GM13977 (cell line): ENCODE measurements around the gene CBX8.

Experiments
- DNase-seq: peaks from one replicate; pipeline ENCODE4 v3.0.0; 2012; ENCODE audit warnings: low spot score
- CTCF ChIP-seq: IDR thresholded peaks from 2 replicates; pipeline ENCODE4 v1.5.1; 2012; ENCODE audit warnings: mild to moderate bottlenecking, control low read depth; ENCODE audit not compliant: insufficient read depth; ENCODE audit errors: extremely low read depth, missing control alignments
- in situ Hi-C: fragments of 300-500 bp; cut with MboI; formaldehyde crosslinking; loops from one replicate; pipeline ENCODE4 v1.12.0; 2022; ENCODE audit warnings: low sequenced_read_pairs, low pct_unique_long_range_greater_than_20kb, mixed read lengths, inconsistent platforms; ENCODE audit not compliant: unreplicated experiment

Gene CBX8

GRCh38 chr17:79802039-79802735 lies 5.3 kb upstream of the CBX8 start:
- no peak for TF ChIP-seq CTCF
- in situ Hi-C loops, result no loop called here

DNA sequence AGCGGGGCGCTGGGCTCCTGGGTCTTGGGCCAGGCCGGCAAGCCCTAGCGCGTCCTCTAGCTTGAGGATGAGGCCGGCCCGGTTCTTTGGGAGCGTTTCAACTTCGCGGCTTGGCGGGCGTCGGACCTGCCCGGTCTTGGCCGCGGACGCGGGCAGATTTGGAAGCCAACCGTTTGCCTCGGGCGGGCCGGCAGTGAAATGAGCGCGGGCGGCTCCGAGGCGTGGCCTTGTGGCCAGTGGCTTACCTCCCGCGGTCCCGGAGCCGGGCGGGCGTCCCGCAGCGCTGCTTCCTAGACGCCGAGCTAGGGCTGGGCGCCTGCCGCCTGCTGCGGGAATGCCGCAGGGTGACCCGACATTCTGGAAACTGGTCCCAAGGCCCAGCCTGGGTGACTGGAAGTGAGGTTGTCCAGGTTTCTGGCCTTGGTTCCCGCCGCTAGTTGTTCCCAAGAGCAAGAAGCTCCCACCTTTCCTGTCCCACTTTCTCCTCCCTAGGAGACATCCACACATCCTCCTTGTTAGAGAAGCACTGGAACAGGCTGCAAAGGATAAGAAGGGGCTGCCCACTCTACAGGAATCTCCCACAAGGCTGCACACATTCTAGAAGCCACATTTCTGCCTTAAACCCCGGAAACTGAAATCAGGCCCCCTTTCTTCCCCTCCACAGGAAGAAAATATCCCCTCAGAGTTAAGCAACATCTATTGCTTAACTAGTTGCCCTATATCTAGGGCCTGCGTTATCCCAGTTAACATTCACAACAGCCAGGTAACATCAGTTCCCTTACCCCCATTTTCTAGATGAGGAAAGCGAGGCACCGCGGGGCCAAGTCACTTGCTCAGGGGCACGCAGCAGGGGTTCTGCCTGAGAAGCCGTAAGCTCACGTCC lies 4.5 kb upstream of the CBX8 start:
- in situ Hi-C loops, result no loop called here
- DNase-seq, result no peak
- TF ChIP-seq CTCF, result no peak

More at GRCh38 chr17:79802039-79802735, 5.3 kb upstream of the CBX8 start:
- DNase-seq, result no peak

DNA sequence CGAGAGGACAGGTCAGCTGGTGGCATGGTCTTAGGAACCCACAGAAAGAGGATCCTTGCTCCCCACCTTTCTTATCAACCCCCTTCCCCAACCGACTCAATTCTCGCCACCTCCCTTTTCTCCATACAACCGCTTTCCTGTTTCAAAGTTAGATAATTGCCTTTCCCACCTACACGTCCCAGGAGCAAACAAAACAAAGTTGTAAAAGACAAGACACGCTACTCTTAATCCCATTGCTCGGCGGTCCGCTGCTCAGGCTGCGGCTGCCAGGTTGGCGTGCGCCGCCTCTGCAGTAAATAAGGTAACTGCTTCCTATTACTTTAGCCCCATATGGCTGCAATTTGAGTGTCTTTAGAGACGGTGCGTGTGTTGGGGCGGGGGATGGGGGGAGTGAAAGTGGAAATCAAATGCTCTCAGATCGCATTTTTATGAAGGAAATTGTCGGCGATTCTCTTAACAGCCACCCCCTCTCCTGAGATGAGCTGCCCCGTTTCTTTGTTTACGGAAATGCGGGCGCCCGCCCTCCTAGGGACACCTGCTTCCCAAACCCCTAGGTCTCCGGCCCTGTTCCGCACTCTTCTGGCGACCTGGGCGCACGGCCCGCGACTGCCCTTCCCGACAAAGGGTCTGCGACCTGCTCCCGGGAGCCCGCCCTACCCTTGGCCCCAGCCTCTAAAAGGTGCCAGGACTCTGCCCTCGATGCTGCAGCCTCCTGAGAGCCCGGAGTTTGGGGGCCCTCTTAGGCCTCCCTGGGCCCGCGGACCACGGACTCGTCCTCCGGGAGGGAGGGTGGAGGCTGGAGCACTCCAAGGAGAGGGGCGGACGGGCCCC lies 3.7 kb upstream of the CBX8 start:
- in situ Hi-C loops, result no loop called here
- TF ChIP-seq CTCF, result no peak
- peak; percentile 72 for DNase-seq

DNA sequence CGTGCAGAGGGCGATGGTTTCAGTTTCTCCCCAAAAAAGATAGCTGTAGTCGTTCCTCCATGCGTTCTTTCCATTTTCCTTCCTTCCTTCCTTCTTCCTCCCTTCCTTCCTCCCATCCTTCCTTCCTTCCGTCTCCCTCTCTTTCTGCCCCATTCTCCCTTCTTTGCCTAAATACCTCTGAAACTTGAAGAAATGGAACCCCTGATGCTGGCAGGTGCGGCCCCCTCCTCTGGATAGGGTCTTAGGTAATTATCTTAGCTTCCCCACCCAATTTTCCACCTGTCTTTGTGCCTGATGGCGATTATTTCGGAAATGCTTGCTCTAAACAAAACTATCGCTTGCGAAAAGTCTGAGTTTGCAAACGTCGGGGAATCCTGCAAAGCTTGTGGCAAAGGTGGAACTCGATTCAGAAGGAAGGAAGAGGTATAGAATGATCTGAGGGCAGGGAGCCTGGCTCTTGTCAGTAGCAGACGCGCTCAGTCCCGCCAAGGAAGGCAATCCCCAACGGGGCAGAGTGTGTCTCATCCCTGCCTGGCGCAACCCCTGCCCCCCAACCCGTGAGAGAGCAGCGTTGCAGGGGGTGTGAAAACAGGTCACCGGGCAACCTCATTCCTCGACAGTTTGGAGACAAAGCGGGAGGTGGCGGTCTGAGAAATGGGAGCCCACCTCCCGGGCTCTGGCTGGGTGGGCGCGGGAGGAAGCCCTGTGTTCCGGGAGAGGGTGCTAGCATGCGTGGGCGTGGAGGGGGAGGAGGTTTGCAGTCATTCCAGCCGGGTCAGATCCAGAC lies 2.9 kb upstream of the CBX8 start:
- no peak for TF ChIP-seq CTCF
- in situ Hi-C loops, result loop anchor here (10.0 to 25.0 kb wide), 2 partner anchors 45 to 163 kb away; no protein-coding TSS in a partner anchor
- DNase-seq, result no peak

GRCh38 chr17:79799174-79799537 lies 2.3 kb upstream of the CBX8 start:
- TF ChIP-seq CTCF, result no peak
- no peak for DNase-seq
- in situ Hi-C loops, result loop anchor here (10.0 to 25.0 kb wide), 2 partner anchors 46 to 163 kb away; no protein-coding TSS in a partner anchor
